Esophagus squamous epithelium (tissue), 5 donors: ENCODE data around the gene PCDHGA6. TPM values are rescaled to one million over a fixed set of nuclear protein-coding genes. Genes with fewer than 3 reads are reported as not detected.
"Not testable (repeated sequence)": the region's sequence is repeated elsewhere in the genome, so short reads cannot be mapped to it uniquely, and the experiment has no call there.

Source experiments
- DNase-seq: peaks from one replicate; lab custom pipeline; 2025; lab: John Stamatoyannopoulos, UW
- H3K27ac ChIP-seq, 4 donors: fragments of 200-600 bp; sonication (generic); one replicate each; pipeline ENCODE4 v1.5.1; 2016 to 2019; ENCODE audit warnings: mild to moderate bottlenecking in 1 of 4
- H3K27me3 ChIP-seq, 4 donors: fragments of 200-600 bp; sonication (generic); 1 replicate in 3 of 4; 2 replicates in 1 of 4; pipeline versions ENCODE4 v1.5.1 to v1.6.0; 2017 to 2021; ENCODE audit warnings: antibody characterized with exemption in 1 of 4
- H3K36me3 ChIP-seq, 3 donors: fragments of 200-600 bp; sonication (generic); one replicate each; pipeline ENCODE4 v1.5.1; 2016 to 2019
- H3K4me1 ChIP-seq, 3 donors: fragments of 200-600 bp; sonication (generic); one replicate each; pipeline ENCODE4 v1.5.1; 2017 to 2019
- H3K4me3 ChIP-seq, 4 donors: fragments of 200-600 bp; sonication (generic); 1 replicate in 3 of 4; 2 replicates in 1 of 4; pipeline ENCODE4 v1.5.1; 2016 to 2019; ENCODE audit warnings: mild to moderate bottlenecking in 2 of 4, moderate library complexity in 1 of 4
- H3K9me3 ChIP-seq, 3 donors: fragments of 200-600 bp; sonication (generic); one replicate each; pipeline ENCODE4 v1.5.1; 2016 to 2019
- CTCF ChIP-seq, 6 experiments: fragments of 450-650 bp in 4 of 6; fragments of 200-600 bp in 2 of 6; sonication (generic) in 2 of 6; IDR thresholded peaks; one replicate each; pipeline ENCODE4 v1.5.1; 2016 to 2019; ENCODE audit warnings: antibody characterized with exemption in 6 of 6, mild to moderate bottlenecking in 4 of 6, moderate library complexity in 4 of 6
- POLR2A ChIP-seq, 4 donors: fragments of 450-650 bp; IDR thresholded peaks; one replicate each; pipeline ENCODE4 v1.6.1; 2017; ENCODE audit warnings: antibody characterized with exemption in 4 of 4, mild to moderate bottlenecking in 4 of 4, moderate library complexity in 3 of 4
- WGBS, 2 donors: methylation state at CpG; one replicate each; pipeline ENCODE4 v1.1.5; 2018; 5-methylcytosine and 5-hydroxymethylcytosine counted together
- intact Hi-C: fragments of 100-400 bp; cut with DNase I; formaldehyde crosslinking; loops from one replicate; pipeline ENCODE4 v1.15.0; 2022
- total RNA-seq, 4 donors: library from RNA; depleted of rRNA; stranded (reverse); fragments of >200 nt; gene quantifications; one replicate each; pipeline ENCODE4 v1.1.0, GENCODE V29; 2016
- donor health status: DM: yes; HTN: yes; CAD: no.

Gene PCDHGA6
- total RNA-seq, 4 donors from 2014 or later, result 0.76 to 2.9 (median 2.0) TPM

GRCh38 chr5:141409598-141410306 lies 36.1 kb downstream of the PCDHGA6 start:
- H3K9me3 ChIP-seq, result peaks cover 4 to 96% (median 84%) of the 10 kb centered on the region in 3 donors
- intact Hi-C loops, result loop anchor here (10.0 kb wide), 2 partner anchors 115 to 145 kb away; no protein-coding TSS in a partner anchor
- peaks cover 0 to 49% (median 0%) of the 10 kb centered on the region in 4 donors for H3K27me3 ChIP-seq
- peaks cover 0 to 8% (median 0%) of the 10 kb centered on the region in 3 donors for H3K36me3 ChIP-seq
- no peak for DNase-seq
- H3K4me3 ChIP-seq, result peak overlapping the region in 1 of 4 donors; percentile 12
- H3K27ac ChIP-seq, result no peak overlapping the region
- 23 to 64% methylated on average over 5 to 11 of the region's 64 CpGs for WGBS, 2 donors
- peaks cover 0 to 4% (median 0%) of the 10 kb centered on the region in 3 donors for H3K4me1 ChIP-seq
- TF ChIP-seq CTCF (IDR thresholded peaks at IDR 0.05) (no peak), POLR2A (IDR thresholded peaks at IDR 0.05) (no peak)

GRCh38 chr5:141411575-141411974 lies 37.9 kb downstream of the PCDHGA6 start:
- peak overlapping the region in 1 of 4 donors; percentile 20 for H3K4me3 ChIP-seq
- intact Hi-C loops, result loop anchor here (10.0 kb wide), 2 partner anchors 113 to 143 kb away; no protein-coding TSS in a partner anchor
- 54 to 66% methylated on average over 3 of the region's 3 CpGs for WGBS, 2 donors

GRCh38 chr5:141412854-141413539 lies 39.3 kb downstream of the PCDHGA6 start, which contains the start of gene PCDHGA10:
PCDHGA10 (plus strand) TSS chr5:141412987; CDS start chr5:141413176, 189 bp downstream.
- peak within 1 kb of the TSS in 1 of 4 donors; percentile 30 for H3K27ac ChIP-seq
- H3K4me3 ChIP-seq, result peak within 1 kb of the TSS; percentile 20 to 56 (median 36)
- peaks cover 0 to 8% (median 0%) of the 10 kb centered on the region in 3 donors for H3K36me3 ChIP-seq
- H3K27me3 ChIP-seq, result peaks cover 0 to 44% (median 0%) of the 10 kb centered on the region in 4 donors
- peaks cover 0 to 4% (median 0%) of the 10 kb centered on the region in 3 donors for H3K4me1 ChIP-seq
- intact Hi-C loops, result loop anchor here (10.0 kb wide), 2 partner anchors 112 to 142 kb away; no protein-coding TSS in a partner anchor
- TF ChIP-seq CTCF (IDR thresholded peaks at IDR 0.05) (peak in 4 of 6 experiments; percentile 36 to 64 (median 57)), POLR2A (IDR thresholded peaks at IDR 0.05) (no peak)
- H3K9me3 ChIP-seq, result peaks cover 4 to 96% (median 86%) of the 10 kb centered on the region in 3 donors
- no peak for DNase-seq
- 20 to 27% methylated on average over 18 to 26 of the region's 31 CpGs for WGBS, 2 donors

More at GRCh38 chr5:141411575-141411974, 37.9 kb downstream of the PCDHGA6 start:
- H3K27ac ChIP-seq, result no peak overlapping the region
- peaks cover 0 to 4% (median 0%) of the 10 kb centered on the region in 3 donors for H3K4me1 ChIP-seq
- DNase-seq, result no peak
- H3K27me3 ChIP-seq, result peaks cover 0 to 51% (median 0%) of the 10 kb centered on the region in 4 donors
- TF ChIP-seq POLR2A (IDR thresholded peaks at IDR 0.05) (no peak), CTCF (IDR thresholded peaks at IDR 0.05) (no peak)
- H3K9me3 ChIP-seq, result peaks cover 4 to 96% (median 84%) of the 10 kb centered on the region in 3 donors
- peaks cover 0 to 8% (median 0%) of the 10 kb centered on the region in 3 donors for H3K36me3 ChIP-seq

GRCh38 chr5:141413540-141414069 lies 39.9 kb downstream of the PCDHGA6 start:
- intact Hi-C loops, result loop anchor here (10.0 kb wide), 2 partner anchors 111 to 141 kb away; no protein-coding TSS in a partner anchor
- TF ChIP-seq POLR2A (IDR thresholded peaks at IDR 0.05) (no peak), CTCF (IDR thresholded peaks at IDR 0.05) (no peak)
- Histone ChIP-seq H3K9me3 (peaks cover 4 to 96% (median 86%) of the 10 kb centered on the region in 3 donors), H3K4me1 (peaks cover 0 to 4% (median 0%) of the 10 kb centered on the region in 3 donors), H3K36me3 (peaks cover 0 to 8% (median 0%) of the 10 kb centered on the region in 3 donors), H3K4me3 (peak overlapping the region; percentile 20 to 56 (median 36)), H3K27me3 (peaks cover 0 to 39% (median 0%) of the 10 kb centered on the region in 4 donors), H3K27ac (peak overlapping the region in 1 of 4 donors; percentile 30)
- WGBS, 2 donors, result 21 to 25% methylated on average over 16 to 25 of the region's 25 CpGs
- DNase-seq, result no peak

GRCh38 chr5:141414548-141415274 lies 41.0 kb downstream of the PCDHGA6 start:
- not testable (repeated sequence) for H3K4me1 ChIP-seq, H3K4me3 ChIP-seq, DNase-seq, H3K27ac ChIP-seq
- Histone ChIP-seq H3K27me3 (peaks cover 0 to 38% (median 0%) of the 10 kb centered on the region in 4 donors), H3K9me3 (peaks cover 13 to 96% (median 86%) of the 10 kb centered on the region in 3 donors), H3K36me3 (peaks cover 0 to 14% (median 0%) of the 10 kb centered on the region in 3 donors)
- 23 to 32% methylated on average over 2 to 9 of the region's 46 CpGs for WGBS, 2 donors
- intact Hi-C loops, result loop anchor here (10.0 kb wide), 2 partner anchors 110 to 140 kb away; no protein-coding TSS in a partner anchor

GRCh38 chr5:141415275-141415618 lies 41.6 kb downstream of the PCDHGA6 start:
- Histone ChIP-seq H3K9me3 (peaks cover 19 to 96% (median 85%) of the 10 kb centered on the region in 3 donors), H3K27me3 (peaks cover 0 to 37% (median 0%) of the 10 kb centered on the region in 4 donors), H3K36me3 (peaks cover 0 to 16% (median 0%) of the 10 kb centered on the region in 3 donors)
- intact Hi-C loops, result loop anchor here (10.0 kb wide), 2 partner anchors 110 to 140 kb away; no protein-coding TSS in a partner anchor
- DNase-seq, H3K27ac ChIP-seq, H3K4me1 ChIP-seq, H3K4me3 ChIP-seq: not testable (repeated sequence)
- WGBS, 2 donors, result 23 to 28% methylated on average over 7 to 20 of the region's 24 CpGs
